GM19328 (cell line): ENCODE measurements around the gene AGAP5.
"Not testable (repeated sequence)": the region's sequence is repeated elsewhere in the genome, so short reads cannot be mapped to it uniquely, and the experiment has no call there.

ENCODE experiments used
- ATAC-seq: cut with Tn5 transposase; IDR thresholded peaks from one replicate; pipeline ENCODE4 v1.9.1; 2021; ENCODE audit warnings: mild to moderate bottlenecking, moderate library complexity; ENCODE audit not compliant: unreplicated experiment

AGAP5 gene

DNA sequence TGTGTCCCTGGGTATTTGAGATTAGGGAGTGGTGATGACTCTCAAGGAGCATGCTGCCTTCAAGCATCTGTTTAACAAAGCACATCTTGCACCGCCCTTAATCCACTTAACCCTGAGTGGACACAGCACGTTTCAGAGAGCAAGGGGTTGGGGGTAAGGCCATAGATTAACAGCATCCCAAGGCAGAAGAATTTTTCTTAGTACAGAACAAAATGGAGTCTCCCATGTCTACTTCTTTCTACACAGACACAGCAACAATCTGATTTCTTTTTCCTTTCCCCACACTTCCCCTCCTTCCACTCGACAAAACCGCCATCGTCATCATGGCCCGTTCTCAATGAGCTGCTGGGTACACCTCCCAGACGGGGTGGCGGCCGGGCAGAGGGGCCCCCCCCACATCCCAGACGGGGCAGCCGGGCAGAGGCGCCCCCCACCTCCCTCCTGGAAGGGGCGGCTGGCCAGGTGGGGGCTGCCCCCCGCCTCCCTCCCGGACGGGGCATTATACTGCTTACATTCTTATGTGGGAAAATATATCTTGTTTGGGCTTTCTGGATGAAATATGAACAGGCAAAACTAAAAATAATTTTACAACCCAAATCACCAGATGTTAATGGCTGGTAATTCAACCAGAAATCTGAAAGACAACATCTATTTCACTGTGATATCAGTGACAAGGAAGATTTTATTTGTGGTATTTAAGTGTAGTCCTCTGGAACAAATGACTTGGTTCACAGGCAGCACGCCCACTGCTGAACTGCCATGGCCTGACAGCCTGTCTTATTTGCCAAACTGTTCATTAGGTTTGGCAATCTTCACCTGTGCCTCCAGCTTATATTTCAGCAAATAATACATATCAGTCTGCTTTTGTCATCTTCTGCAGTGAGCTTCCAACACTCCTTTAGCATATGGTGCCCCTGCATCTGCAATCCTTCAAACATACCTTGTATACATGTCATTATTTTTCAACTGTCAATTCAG is 17.6 kb upstream of the AGAP5 start:
- ATAC-seq, result not testable (repeated sequence)

- not testable (repeated sequence) for ATAC-seq
Observed at GRCh38 chr10:73714483-73714882, 16.6 kb upstream of the AGAP5 start.

DNA sequence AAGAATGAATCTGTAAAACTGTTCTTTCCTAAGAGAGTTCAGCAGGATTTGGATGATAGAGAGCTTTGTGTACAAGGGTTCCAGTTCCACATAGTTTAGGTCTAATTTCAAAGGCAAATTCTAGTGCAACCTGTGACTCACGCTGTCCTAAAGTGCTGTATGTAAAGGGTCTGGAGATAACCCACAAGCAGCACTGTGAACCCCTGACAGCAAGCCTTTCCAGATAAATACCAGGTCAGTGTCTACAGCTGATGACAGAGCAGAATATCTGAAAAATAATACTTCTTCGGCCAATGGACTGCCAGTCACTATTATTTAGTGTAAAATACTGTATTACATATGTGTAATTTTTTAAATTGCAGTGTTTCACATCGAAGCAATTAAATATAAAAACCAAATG is 16.0 kb upstream of the AGAP5 start:
- ATAC-seq, result not testable (repeated sequence)

DNA sequence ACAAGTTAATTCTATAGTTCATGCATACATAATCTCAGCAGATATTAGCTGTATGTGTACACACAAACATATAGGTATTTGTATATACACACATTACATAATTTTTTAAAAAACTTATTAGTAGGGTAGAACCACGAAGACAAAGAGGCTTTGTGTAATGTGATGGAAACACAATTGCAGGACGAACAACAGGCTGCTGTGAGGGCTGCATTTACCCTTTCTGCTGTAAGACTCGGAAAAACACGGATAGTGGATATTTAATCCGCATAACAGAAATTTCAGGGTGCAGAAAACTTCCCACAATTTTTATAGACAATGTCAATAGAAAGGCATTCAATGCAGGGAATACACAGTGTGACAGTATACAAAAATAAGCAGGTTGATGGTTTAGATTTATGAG is 13.8 kb upstream of the AGAP5 start:
- ATAC-seq, result not testable (repeated sequence)

DNA sequence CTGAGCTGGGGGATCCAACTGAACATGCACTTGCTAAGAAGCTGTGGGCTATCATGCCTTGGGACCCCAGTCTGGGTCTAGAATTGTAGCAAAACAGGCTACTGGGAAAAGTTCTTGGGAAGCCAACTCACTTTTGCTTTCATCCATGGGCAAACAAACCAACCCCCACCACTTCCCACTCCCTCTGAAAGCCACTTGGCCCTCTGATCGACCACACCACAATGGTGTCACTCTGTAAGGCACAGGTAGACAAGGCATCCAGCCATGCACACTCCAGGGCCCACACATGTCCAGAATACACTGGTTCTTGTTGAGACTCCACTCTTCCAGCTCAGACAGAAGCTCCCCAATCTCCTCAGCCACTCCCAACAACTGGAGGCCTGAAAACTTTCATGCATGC is 10.2 kb upstream of the AGAP5 start:
- not testable (repeated sequence) for ATAC-seq

DNA sequence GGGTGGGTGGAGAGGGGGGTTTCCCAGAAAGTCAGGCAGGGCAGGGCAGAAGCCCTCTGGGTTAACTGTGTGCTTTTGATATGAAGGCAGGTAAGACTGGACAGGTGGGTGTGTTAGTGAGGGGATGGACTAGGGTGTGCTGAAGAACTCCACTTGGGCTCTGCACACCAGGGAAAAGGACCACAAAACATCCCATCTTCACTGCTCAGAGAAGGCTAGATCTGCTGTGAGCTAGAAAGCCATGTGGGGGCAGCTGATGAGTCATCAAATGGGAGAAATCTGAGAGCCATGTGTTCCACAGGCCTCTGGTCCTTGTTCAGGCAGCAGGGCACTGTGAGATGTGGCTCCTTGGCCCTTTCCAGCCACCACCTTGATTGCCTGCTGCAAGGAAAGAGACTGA is 9.7 kb upstream of the AGAP5 start:
- ATAC-seq, result not testable (repeated sequence)

- ATAC-seq, result not testable (repeated sequence)
Observed at GRCh38 chr10:73706488-73706887, 8.6 kb upstream of the AGAP5 start.

- ATAC-seq, result not testable (repeated sequence)
Observed at GRCh38 chr10:73705506-73706072, 7.7 kb upstream of the AGAP5 start.

DNA sequence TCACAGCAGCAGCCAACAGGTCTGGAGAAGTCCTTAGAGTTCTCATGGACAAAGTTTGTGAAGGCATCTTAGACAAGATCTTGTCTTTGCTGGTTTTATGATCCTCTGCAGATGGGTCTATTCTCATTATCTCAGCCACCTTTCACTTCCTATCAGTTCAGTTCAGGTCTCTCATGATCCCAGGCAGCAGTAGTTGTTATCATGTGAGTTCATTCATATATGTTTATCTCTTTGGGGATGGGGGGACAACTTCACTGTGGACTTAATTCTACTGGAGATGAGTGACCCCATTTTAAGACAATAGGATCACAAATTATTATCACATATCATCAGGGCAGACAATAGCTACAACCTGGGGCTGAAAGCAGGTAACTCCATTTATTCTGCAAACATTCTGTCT is 6.0 kb upstream of the AGAP5 start:
- ATAC-seq, result not testable (repeated sequence)

GRCh38 chr10:73698819-73699218 is 910 bp upstream of the AGAP5 start:
- ATAC-seq, result not testable (repeated sequence)

- ATAC-seq, result not testable (repeated sequence)
Observed at GRCh38 chr10:73695302-73695701, 2.6 kb downstream of the AGAP5 start.

- ATAC-seq, result not testable (repeated sequence)
Observed at GRCh38 chr10:73690755-73691154, 7.2 kb downstream of the AGAP5 start.

- not testable (repeated sequence) for ATAC-seq
Observed at GRCh38 chr10:73689596-73689995, 8.3 kb downstream of the AGAP5 start.

- not testable (repeated sequence) for ATAC-seq
Observed at GRCh38 chr10:73687641-73688040, 10.3 kb downstream of the AGAP5 start.

DNA sequence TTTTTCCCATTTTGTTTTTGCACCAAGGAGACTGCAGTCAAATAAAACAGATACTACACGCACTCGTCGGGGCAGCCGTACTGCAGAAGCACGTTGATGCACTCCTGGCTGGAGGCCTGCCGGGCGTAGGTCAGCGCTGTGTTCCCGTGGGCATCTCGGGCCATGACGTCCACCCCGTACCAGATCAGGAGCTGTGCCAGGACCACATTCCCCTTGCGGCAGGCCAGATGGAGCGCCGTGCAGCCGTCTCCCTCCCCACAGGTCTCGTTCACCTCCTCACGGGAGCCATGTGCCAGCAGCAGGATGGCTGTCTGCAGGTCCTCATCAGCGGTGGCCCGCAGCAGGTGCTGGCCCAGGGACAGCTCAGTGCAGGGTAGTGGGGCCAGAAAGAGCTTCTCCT is 23.4 kb downstream of the AGAP5 start:
- ATAC-seq, result not testable (repeated sequence)

GRCh38 chr10:73668378-73668777 is 29.5 kb downstream of the AGAP5 start:
- not testable (repeated sequence) for ATAC-seq

DNA sequence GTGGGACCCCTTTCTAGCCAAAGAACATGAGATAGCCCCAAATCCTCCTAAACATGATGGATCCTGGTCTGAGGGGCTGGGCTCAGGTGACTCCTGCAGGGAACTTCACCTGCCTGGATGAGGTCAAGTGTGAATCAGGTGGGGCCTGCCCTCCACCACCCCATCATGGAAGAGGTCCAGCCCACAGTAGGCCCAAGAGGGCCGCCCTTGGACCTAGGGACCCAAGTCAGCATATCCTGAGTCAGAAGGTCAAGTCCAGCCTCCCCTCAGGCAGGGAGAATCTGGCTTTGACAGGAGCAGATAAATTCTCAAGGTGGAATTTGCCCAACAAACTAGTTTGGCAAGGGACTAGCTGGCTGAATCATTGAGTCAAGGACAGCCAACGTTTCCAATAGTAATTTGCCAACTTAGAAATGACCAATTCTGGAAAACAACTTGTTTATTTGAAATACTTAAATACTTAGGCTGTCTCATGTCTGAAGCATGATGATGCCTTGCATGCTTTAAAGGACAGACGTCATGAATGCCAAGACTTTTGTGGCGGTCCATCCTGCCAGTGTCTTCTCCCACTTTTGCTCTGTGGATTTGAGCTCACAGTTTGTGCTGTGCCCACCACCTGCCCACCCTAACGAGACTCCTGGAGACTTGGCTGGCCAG is 31.6 kb downstream of the AGAP5 start:
- not testable (repeated sequence) for ATAC-seq

- not testable (repeated sequence) for ATAC-seq
Observed at GRCh38 chr10:73665581-73665980, 32.3 kb downstream of the AGAP5 start.

DNA sequence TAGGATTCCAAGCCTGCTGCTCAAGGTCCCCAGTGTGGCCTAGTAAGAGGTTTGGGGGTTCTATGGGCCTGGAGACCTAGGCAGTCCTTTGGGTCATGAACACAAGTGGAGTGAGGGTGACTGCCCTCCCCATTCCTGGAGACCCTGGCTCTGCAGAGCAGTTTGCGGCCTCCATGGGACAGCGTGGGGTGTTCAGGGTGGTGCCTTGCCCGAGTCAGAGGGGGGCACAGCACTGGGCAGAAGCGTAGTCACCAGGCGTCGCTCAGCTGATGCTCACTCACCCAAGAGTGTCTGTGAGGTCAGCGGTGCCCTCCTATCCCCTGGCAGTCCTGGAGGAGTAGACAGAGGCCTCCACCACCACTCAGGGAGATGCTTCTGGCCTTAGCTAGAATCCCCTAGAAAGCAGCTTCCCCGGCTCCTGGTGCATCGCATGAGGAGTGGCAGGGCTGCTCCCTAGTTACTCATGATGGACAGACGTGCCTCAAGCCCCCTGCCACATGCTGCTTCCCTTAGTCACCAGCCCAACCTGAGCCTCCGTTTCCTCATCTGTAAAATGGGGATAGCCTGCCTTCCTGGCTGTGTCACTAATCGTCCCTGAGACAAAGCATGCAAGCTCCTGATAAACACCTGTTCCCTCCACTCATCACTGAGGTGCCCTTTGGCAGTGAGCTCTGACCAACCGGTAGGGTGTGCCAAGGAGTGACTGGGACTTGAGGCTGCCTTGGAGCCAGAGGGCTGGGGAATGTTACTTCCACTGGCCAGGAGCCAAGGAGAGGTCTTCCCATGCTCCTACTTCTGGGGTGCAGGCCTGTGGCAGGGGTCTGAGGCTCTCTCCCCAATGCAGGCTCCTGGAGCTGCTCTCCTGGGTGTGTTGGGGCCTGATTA is 33.5 kb downstream of the AGAP5 start:
- not testable (repeated sequence) for ATAC-seq

DNA sequence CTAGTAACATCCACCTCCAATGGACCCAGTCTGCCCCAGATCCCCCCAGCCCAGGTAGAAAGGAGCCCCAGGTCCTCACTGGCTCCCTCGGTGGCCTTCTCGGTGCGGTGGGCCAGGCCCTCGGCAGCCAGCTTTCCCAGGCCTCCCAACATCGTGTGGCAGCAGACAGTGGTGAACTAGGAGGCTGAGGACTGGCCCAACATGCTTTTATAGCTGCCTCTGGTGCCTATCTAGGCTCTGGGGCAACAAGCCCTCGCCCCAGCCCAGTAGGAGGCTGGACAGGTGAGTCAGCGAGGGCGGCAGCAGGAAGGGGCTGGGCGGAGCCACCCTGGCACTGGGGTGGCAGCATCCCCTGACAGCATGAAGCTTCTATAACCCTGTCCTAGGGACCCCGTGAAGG is 34.3 kb downstream of the AGAP5 start:
- ATAC-seq, result not testable (repeated sequence)
